NOMO-1 treated with dmso at 0.1 percent for 144 hours (cell line): ENCODE data around the gene MDGA2.

Source experiments
- DNase-seq: peaks from one replicate; lab custom pipeline; 2025; ENCODE audit not compliant: unreplicated experiment; lab: John Stamatoyannopoulos, UW

Gene MDGA2

GRCh38 chr14:47675466-47676314, at the start of gene MDGA2:
Gene MDGA2, minus strand, starts transcription at chr14:47675605.
- peak; percentile 4 for DNase-seq

- no peak for DNase-seq
These were observed 47.7 kb upstream of the MDGA2 start for GRCh38 chr14:47722929-47723693.

GRCh38 chr14:47720281-47720680, 44.9 kb upstream of the MDGA2 start:
- DNase-seq = no peak

GRCh38 chr14:47715330-47715729, 39.9 kb upstream of the MDGA2 start:
- DNase-seq = no peak

GRCh38 chr14:47710581-47710980, 35.2 kb upstream of the MDGA2 start:
- no peak for DNase-seq

GRCh38 chr14:47705683-47706082, 30.3 kb upstream of the MDGA2 start:
- DNase-seq = no peak

GRCh38 chr14:47691829-47692228, 16.4 kb upstream of the MDGA2 start:
- no peak for DNase-seq

- no peak for DNase-seq
These were observed 3.6 kb upstream of the MDGA2 start for GRCh38 chr14:47678993-47679392.

- no peak for DNase-seq
These were observed 2.8 kb upstream of the MDGA2 start for GRCh38 chr14:47678157-47678556.

GRCh38 chr14:47676315-47676617, 861 bp upstream of the MDGA2 start:
- DNase-seq = no peak

- no peak for DNase-seq
These were observed 601 bp downstream of the MDGA2 start for GRCh38 chr14:47674543-47675465.

GRCh38 chr14:47674148-47674542, 1.3 kb downstream of the MDGA2 start:
- DNase-seq = no peak

GRCh38 chr14:47665337-47666134, 9.9 kb downstream of the MDGA2 start:
- no peak for DNase-seq

GRCh38 chr14:47662466-47662865, 12.9 kb downstream of the MDGA2 start:
- DNase-seq = no peak

GRCh38 chr14:47660158-47660557, 15.2 kb downstream of the MDGA2 start:
- DNase-seq = no peak

- DNase-seq = no peak
These were observed 17.4 kb downstream of the MDGA2 start for GRCh38 chr14:47658041-47658440.

GRCh38 chr14:47657143-47657542, 18.3 kb downstream of the MDGA2 start:
- DNase-seq = no peak

GRCh38 chr14:47651337-47651736, 24.1 kb downstream of the MDGA2 start:
- no peak for DNase-seq

GRCh38 chr14:47637753-47638152, 37.7 kb downstream of the MDGA2 start:
- DNase-seq = no peak

- DNase-seq = no peak
These were observed 49.0 kb downstream of the MDGA2 start for GRCh38 chr14:47626151-47627035.
